HCEC 1CT (cell line): ENCODE results near the gene BCL11B.

ENCODE experiments used
- DNase-seq: peaks from one replicate; pipeline ENCODE4 v3.0.0-alpha.2; 2017

The BCL11B gene

DNA sequence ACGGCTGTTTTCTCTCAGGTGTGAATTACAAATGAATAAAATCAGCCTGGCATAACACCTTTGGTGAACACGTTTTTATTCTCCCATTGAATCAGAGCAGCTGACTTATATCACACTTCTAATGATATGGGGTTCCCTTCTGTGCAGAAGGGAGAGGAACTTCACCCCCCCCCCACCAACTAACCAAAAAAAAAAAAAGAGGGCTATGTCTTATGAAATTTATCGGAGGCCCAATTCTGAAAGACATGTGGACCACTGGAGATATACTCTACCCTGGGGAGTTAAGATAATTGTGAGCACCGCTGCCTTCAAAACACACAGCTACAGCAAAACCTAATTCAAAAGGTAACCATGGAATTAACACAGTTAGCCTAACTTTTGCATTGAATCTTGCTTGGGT, 4.6 kb downstream of the BCL11B start:
- DNase-seq: no peak

DNA sequence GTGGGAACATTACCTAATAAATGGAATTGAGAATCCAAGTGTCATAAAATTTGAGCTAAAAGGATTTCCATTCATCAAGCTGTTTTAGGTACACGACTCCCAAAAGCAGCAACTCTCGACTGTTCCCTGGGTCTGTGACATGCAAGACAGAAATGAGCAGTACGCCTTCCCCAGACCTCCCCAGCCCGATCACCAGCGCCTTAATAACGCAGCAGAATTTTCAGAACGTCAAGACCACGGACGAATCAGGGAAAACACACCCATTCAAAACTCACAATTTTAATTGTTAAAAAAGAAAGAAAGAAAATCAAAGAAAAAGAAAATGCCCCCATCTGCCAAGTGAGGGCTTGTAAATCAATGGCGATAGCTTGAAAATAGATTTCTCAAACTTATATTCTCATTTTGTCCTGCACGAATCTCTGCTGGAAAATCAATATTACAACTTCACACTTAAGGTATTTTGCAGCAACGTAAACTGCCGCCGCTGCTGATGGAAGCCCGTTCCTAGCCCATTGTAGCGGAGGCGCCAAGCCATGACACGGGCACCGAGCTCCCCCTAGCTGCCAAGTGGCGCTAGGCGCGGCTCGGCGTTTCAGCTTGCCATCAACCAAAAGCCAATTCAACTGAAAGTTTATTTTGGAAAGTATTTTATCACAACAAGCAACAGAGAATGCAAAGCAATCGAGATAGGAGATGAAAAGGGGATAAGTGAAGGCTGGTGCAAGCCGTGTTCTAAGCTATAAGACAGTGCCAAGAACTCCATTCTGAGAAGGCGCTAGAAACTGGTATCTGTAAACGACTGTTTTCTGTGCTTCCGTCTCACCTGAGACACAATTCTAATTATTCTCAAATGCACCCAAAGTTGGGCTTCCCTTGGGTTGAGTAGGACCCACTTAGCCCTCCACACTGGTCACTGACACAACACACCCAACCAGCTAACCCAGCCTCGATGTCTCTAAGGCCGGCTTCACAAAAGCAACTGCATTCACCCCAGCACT, 5.5 kb downstream of the BCL11B start:
- peak; percentile 52 for DNase-seq

DNA sequence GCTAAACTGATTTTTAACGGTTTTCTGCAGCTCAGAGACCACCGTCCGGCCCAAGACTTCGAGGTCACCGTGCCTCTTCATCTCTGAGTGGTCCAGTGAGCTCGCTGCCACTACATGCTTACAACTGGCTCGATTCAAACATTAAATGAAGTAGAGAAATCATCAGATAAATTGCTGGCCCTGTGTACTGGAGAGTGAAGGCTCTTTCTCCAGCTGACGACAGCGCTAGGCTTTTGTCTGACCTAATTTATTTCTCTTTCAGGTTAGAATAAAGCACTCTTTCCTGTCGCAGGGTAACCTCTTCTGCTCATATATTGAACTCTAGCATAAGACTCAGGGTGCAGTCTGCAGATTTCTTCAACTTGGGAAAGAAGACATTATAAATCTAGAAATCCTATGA, 6.4 kb downstream of the BCL11B start:
- DNase-seq: no peak

DNA sequence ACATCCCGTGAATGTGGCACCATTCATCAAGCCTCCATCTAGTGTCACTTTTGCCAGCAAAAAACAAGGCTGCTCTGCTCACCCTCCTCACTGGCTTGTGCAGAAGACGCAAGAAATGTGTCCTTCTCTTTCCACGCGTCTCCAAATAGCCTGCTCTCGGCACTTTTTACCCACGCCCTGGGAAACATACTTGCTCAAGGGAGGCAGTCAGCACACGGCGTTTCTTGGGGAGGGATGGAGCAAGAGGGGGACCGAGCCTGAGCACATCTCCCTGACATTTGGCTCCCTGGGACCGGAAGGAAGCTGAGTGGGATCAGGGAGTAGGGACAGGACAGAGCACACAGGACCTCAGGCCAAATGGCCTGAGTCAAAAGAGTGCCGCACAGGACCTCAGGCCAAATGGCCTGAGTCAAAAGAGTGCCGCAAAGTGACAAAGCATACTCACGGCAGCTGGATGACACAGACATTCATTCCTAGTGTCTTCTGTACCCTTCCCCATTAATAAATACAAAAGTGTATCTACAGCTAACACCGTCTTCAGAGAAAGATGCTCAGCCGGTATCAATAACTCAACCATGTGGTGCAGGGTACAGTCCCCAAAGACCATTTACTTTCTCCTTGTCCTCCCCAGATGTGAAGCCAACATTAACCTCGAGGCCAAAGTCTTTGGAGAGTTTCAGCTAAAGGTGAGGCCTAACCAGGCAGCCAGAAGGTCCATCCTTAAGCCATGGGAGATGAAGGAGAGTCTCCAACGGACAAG, 7.1 kb downstream of the BCL11B start:
- no peak for DNase-seq

DNA sequence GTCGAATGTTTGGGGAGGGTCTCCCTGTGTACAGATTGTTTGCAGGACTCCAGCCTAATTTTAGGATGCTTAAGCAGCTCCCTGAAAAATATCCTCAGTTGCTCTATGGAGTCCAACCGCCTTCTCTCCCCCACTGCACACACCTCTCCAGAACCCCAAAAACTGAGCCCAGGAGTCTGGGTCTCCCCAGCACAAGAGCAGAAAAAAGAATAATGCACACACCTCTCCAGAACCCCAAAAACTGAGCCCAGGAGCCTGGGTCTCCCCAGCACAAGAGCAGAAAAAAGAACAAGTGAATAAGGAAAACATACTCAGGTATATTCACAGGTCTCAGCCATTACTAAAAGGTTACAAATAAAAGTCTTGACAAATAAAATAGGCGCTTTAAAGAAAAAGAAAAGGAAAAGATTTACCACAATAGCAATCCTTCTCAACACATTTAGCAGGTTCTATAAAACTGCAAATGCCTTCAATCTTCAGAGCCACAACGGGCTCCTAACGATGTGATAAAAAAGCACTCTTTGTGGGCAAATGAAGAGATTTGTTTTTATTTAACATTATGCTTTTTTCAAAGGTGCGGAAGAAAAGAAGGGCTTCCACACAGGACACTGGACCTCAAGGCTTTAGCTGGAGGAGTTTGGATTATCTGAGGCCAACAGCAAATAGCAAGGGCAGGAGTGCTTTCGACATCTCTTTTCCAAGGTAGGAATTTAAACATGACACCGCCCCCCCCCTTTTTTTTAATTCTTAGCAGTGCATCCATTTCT, 8.2 kb downstream of the BCL11B start:
- DNase-seq: no peak

DNA sequence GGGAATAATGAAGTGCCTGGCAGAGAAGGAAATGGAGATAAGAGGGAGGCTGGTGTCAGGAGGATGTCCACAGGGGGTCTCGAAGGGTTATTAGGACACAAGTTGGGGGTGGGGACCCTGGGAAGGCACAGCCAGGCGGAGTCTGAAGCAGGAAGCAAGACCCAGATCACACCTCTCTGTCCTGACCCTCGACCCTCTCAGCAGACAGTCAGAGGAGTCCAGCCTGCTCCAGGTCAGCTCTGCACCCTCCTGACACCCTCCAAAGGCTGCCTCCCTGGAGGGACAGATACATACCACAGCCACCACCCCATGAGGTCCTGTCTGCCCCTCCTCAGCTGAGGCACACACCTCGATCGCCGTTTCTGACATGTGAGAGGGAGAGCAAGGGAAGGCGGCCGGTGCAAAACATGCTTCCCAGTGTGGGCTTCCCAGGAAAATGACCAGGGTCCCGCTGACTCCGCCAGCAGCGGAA, 9.0 kb downstream of the BCL11B start:
- DNase-seq: no peak

DNA sequence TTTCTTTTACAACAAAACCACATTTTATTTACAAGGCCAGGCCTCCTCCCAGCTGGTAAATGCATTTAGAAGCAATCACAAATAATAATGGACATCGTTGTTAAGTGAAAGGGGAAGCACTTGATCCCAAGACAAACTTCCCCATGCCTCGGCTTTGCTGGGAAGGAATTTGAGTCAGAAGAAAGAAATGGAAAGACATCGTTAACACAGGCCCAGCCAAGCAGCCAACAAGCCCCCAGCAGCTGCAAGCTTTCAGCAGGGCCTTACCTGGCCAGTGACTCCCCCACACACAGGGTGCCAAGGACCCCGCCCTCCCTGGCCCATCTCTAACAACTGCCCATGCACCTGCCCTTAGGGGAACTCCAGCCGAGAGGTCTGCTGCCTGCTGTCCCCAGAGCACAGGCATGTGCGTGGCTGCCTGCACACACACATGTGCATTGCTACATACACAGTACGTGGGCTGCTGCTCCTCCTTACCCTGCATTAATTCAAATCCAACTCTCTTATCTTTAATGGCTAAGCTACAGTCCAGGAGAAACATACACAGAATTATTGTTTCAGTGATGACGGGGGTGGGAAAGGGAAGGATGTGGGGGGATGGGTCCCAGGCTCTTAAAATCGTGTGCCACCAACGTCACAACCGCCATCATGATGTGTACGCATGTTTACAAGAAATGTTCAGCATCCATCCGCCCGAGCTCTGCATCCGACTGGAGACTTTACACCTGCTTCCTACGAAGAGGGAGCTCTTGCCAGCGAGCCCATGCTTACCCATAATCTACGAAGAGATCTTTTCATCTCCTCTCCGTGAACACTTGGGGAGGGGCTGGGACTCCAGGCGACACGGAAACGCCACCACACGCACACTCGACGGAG, 9.8 kb downstream of the BCL11B start:
- no peak for DNase-seq

DNA sequence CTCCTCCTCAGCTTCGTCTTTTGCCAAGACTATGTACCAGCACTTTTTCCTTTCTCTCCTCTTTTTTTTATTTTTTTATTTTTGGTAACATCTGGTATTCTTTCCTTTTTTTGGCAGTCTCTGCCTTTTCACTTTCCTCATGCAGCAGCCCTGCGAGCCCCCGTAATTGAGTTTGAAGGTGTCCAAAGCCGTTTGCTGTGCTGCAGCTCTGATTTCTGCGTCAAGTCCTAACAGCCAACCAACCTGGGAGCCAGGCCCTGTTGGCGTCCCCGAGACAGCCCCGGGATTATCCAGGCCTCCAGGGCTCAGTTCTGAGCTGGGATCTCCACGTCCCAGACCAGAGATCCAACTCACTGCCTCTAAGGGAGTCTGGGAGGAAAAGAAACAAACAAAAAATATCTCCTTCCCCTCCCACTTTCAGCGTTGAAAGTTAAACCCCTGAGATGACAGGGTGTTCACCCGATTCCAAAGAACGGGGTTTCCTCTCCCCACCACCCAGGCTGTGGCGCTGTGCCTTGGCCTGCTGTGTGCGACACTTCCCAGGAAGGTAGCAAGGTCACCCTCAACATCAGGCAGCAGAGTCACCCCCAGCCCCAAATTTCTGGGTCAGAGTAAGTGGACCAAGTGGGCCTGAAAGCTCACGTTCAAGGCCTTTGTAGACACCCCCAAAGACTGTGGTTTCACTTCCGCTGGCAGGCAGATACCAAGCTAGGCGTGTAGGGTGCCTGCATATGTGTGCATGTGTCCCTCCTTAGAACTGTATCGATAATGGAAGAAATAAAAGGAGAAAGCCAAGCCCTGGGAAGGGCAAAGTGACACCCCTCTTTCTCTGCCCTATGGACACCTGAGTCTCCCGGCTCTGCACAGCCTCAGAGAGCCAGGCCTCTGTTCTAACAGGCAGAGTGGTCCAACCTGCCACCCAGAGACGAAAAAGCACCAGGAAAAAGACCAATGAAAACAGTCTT, 11.1 kb downstream of the BCL11B start:
- no peak for DNase-seq

DNA sequence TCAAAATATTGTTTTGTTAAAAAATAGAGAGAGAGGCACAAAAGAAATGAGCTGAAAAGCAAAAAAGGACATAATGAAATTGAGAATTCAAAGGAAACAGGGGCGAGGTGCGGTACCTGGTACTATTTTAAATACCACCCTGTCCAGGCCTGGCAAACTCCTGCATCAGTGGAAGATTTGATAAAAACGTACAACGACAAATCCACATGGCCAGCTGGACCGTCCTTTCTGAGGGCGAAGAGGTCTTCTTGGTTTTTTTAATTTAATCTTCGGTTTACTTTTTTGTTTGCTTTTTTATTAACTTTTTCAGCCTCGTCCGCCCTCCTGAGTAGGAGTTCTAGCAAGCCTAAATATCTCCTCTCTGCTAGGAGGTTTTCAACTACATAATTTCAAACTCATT, 11.9 kb downstream of the BCL11B start:
- DNase-seq: no peak

DNA sequence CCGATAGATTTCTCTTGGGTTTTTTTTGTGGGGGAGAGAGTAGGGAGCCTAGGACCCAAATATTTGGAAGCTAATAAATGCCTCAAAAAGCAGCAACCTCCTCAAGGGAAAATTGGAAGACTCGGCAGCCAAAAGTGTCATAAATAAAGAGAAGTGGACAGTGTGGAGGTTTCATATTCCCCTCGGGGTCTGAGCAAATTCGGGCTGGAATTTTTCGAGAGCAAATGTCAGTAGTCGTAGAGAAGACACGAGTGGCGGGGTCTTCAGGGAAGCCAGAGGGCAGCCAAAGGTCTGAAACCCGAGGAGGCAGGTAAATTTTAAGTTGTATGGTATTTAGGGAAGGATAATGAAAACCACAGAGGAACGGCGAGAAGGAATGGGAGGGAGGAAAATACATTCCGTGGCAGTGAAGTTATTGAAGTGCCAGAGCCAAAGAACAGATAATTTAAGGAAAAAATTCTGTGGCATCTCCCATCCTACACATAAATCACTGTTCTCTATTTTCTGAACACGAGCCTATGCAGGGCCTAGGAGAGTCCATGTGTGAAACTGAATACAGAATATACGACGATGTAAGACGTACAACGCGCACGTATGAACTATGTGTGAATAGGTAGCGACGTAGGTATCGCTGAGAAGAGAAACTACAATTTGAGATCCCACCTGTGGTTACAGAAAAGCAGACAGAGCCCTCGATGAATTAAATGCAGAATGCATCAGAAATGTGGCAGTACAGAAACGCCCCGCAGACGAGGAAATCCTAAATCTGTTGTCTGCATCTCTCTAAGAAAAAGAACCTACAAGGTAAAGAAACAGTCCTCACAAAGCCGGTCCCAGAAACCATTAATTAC, 12.9 kb downstream of the BCL11B start:
- no peak for DNase-seq

DNA sequence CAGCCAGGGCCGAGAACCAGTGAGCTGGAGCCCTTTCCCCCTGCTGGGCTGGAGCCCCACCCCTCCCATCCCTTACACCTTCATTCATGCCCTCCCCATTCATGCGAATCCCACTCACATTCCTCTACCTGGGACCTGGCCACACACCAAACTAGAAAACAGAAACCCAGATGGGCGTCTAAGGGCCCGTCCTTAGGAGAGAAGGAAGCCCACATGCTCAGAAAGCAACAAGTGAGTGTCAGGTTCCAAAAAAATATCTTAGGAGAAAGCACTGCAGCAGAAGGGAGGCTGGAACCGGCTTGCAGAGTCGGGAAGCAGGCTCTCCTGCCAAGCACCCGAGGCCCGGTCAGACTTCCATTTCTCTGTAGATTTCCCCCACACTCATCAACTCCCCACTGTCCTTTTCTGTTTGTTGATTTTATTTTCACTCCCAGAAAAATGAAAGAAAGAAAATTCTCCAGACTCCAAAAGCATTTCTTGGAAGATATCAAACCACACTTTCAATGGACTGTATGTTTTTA, 13.6 kb downstream of the BCL11B start:
- DNase-seq: no peak

DNA sequence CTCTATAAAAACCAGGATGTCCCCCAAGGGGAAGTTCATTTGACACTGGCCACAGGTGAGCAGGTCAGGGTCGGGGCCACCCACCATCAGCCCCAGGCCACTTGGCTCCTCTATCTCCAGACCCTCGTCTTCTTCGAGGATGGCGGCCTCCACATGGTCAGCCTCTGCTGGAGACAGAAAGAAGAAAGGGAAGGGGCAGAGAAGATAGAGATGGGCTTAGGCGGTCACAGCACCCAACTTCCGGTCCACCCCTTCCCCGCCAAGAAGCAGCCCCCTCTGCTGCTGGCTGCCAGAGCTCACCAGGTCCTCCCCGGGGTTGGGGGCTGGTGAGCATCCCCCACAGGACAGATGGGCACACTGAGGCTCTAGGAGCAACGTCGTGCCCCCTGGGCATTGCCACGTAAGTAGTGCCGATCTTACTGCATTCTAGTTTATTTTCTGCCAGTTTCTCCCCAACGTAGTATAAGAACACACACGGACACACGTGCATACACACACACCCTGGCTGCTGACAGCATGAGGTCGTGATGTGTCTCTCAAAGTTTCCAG, 14.2 kb downstream of the BCL11B start:
- DNase-seq: no peak

DNA sequence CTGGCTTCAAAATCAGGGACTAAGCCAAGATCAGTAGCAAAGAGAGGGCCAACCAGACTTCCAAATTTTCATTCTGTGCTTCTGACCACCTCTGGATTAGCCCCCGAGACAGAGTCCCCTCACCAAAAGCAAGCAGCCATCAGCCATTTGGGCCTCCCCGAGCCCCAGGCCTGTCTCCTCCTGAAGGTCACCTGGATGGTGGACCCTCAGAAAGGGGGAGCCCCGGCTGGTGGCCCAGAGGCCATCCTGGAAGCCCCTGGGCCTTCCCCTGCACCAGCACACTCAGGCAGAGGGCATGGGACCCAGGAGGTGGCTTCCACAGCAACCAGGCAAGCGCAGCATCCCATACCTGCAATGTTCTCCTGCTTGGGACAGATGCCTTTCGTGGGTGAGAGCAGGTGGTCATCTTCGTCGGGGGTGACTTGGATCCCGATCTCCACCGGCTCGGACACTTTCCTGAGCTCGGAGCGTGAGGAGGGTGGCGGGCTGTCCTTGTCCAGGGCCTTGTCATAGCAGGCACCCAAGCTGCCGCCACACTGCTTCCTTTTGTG, 14.8 kb downstream of the BCL11B start:
- DNase-seq: no peak

DNA sequence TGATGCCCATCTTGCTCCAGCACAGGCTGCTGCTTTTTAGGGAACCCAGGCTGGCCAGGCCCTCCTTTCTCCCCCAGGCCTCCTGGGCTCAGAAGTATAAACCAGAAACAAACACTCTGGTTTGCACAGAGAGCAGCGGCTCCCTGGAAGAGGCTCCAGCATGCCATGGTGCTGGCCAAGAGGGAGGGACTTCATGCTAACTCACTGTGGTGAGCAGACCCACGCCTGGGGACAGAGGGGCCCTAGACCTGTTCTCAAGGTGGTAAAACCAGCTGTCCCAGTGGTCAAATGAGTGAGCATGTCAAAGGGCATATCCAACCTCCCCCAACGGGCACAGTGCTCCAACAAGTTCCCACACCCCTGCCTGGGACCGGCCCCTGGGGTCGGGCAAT, 15.5 kb downstream of the BCL11B start:
- no peak for DNase-seq

DNA sequence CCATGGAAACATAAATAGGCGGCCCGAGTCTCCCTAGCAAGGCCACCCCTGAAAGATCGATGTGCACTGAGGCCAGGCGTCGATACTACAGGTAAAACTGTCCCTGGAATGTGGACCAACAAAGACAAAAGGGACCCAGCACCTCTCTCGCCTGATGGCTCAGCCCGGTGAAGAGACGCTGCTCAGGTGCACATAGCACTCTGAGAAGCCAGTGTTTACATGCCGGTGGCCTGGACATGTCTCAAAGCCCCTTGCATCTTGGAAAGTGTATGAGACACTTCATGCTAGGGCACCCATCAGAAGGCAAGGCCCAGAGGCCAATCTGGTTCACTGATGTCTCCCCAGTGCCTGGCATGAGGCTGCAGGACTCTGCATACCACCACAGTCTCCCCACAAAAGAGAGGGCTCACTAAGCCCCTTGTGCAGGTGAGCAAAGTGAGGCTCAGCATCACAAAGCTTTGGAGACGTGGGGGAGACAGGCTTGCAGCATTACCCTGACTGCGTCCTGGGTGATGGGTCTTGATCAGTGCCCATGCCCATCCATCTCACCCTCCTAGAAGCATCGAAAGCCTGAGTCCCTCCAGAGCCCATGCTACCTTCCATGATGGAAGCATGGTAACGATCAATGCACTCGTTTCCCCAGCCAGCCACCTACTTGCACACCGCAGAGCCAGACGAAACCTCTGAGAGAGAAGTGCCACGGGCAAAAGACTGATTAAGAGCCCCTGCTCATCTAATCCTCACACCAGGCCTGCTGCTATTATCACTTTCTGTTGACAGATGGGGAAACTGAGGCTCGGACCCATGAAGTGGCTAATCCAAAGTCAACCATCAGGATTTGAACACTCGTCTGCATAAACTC, 16.1 kb downstream of the BCL11B start:
- DNase-seq: no peak

DNA sequence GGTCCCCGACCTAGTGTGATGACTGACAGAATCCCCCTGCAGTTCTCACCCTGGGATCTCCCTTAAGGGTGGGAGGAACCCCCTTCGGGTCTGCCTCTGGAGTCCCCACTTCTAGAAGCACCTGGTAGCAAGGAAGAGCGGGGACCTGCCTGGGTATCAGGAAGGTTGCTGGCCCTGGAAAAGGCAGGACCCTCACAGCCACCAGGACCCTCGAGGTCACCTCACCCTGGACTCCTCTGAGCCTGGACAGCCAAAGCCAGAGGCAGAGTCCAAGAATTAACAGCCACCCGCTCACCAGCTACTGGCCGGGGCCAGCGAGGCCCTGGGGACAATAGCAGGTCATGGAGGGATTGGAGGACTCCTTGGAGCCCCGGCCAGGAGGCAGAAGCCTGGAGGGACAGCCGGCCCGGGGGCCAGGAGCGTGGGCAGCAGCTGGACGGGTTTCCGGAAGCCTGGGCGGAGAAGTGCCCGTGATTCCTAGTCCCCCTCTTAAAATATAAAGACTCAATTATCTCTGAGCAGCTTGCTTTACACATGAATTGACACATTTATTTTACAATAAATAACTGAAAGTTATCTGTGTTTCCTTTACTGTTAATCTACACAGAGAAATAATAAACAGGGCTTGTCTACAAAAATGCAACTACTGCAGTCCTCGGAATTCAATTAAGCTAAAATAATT, 17.5 kb downstream of the BCL11B start:
- DNase-seq: no peak

DNA sequence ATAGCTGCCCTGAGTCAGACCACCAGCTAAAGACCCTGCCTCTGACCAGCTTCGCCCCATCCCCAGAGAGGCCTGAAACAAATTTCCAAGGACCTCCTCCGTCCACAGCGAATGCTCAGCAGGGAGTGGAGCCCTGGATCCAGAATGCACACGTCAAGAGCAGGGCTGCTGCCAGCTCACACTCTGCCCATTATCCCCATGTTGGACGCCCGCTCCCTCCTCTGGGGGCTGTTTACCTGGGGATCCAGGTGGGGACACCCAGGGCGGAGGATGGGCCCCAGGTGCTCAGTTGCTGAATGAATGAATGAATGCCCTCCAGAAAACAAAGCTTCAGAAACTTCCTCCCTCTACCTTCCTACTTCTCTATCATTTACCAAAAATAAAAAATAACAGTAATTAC, 18.1 kb downstream of the BCL11B start:
- DNase-seq: no peak
